Activated B cell treated with CpG ODN at 0.5 μM for 24 hours (primary cell): ENCODE measurements around the gene WDR62. TPM values are rescaled to one million over a fixed set of nuclear protein-coding genes. Genes with fewer than 3 reads are reported as not detected.

ENCODE experiments used
- ATAC-seq: fragments of 200-7000 bp; cut with Tn5 transposase; one replicate; pipeline ENCODE4 v1.10.0; 2021; ENCODE audit warnings: low read depth, mild to moderate bottlenecking, moderate library complexity
- CTCF ChIA-PET: fragments of 350-600 bp; sonication (Branson Sonifier 250); formaldehyde crosslinking; loops from one replicate; lab custom pipeline; 2021; ENCODE audit warnings: antibody characterized with exemption; lab: Charles Lee
- POLR2A ChIA-PET: fragments of 350-600 bp; sonication (Branson Sonifier 250); formaldehyde crosslinking; loops from one replicate; lab custom pipeline; 2021; ENCODE audit warnings: antibody characterized with exemption; lab: Charles Lee
- DNase-seq: peaks from one replicate; pipeline ENCODE4 v3.0.0; 2022
- H3K27ac Mint-ChIP-seq: one replicate; pipeline ENCODE4 v1.8.0; 2020; ENCODE audit warnings: mixed read lengths
- H3K27me3 Mint-ChIP-seq: one replicate; pipeline ENCODE4 v1.8.0; 2021; ENCODE audit warnings: mixed read lengths
- H3K36me3 Mint-ChIP-seq: one replicate; pipeline ENCODE4 v1.8.0; 2021; ENCODE audit warnings: low read depth, mixed read lengths
- H3K4me1 Mint-ChIP-seq: one replicate; pipeline ENCODE4 v1.8.0; 2021; ENCODE audit warnings: mixed read lengths
- H3K4me3 Mint-ChIP-seq: one replicate; pipeline ENCODE4 v1.8.0; 2020; ENCODE audit warnings: mild to moderate bottlenecking, mixed read lengths
- H3K9me3 Mint-ChIP-seq: one replicate; pipeline ENCODE4 v1.8.0; 2020; ENCODE audit warnings: mixed read lengths
- CTCF ChIP-seq: fragments of 200-600 bp; IDR thresholded peaks from one replicate; pipeline ENCODE4 v1.8.0; 2022; ENCODE audit warnings: antibody characterized with exemption, mild to moderate bottlenecking
- intact Hi-C: fragments of 100-400 bp; cut with micrococcal nuclease; formaldehyde crosslinking; loops from one replicate; pipeline ENCODE4 v1.15.1; 2024
- total RNA-seq: library from RNA; stranded (reverse); gene quantifications from 2 replicates; pipeline ENCODE4 v1.2.3, GENCODE V29; 2022

Gene WDR62
- total RNA-seq, 1 donor from 2014 or later, result 3.3 TPM

DNA sequence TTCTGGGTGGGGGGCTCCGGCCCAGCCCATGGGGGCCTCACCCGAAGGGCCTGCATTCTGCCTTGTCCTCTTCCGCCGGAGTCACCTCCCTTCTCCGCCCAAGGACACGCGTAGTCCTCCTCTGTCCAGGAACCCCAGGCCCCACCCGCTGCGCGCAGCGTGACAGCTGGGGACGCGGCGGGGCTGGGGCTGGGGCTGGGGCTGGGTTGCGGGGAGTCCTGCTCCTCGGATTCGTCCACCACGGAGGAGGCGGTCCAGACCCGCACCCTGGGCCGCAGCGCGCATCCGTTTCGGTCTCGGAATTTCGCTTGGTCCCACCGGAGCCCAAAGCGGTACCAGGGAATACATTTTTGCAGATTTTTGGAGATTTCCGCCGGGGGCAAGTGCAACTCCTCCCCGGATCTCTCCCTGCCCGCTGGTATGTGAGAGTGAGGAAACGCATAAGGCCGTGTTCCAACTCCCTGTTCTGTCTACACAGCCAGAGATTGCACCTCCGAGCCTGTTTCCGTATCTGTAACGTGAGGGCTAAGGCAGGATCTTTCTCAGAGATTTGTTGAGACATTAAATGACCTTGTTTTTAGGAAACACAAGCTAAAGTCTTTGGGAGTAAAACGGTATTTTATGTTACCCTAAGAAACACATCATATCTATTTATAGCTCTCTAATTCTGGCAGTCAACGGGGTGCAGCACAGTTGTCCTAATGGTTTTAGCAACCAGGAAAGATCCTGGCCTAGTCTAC, 97.8 kb downstream of the WDR62 start, which contains the start of gene COX7A1:
Gene COX7A1 (minus strand): TSS at position 96 of the 740 bp plus-strand sequence. CDS start 40 bp downstream, at position 56.
- TF ChIP-seq CTCF, result no peak
- ChIA-PET POLR2A (interaction anchor here (0.6 kb wide), 1 partner anchor 320 kb away, joined by 5 read pairs; no protein-coding TSS in a partner anchor), CTCF (interaction anchor here (0.8 to 1.1 kb wide), 2 partner anchors 17 to 25 kb away, joined by 3 read pairs; no protein-coding TSS in a partner anchor)
- ATAC-seq (no peak), DNase-seq (no peak)
- H3K27ac Mint-ChIP-seq, result no peak within 1 kb of the TSS
- H3K36me3 Mint-ChIP-seq, result peaks cover 42% of the 10 kb centered on the region
- no peaks in the 10 kb centered on the region for H3K27me3 Mint-ChIP-seq
- H3K9me3 Mint-ChIP-seq, result no peaks in the 10 kb centered on the region
- H3K4me3 Mint-ChIP-seq, result no peak within 1 kb of the TSS
- intact Hi-C loops, result no loop called here
- no peaks in the 10 kb centered on the region for H3K4me1 Mint-ChIP-seq

GRCh38 chr19:36153126-36153525, 98.4 kb downstream of the WDR62 start:
- H3K36me3 Mint-ChIP-seq, result peaks cover 37% of the 10 kb centered on the region
- no peaks in the 10 kb centered on the region for H3K27me3 Mint-ChIP-seq
- H3K27ac Mint-ChIP-seq, result no peak overlapping the region
- ChIA-PET POLR2A (interaction anchor here (0.6 kb wide), 1 partner anchor 321 kb away, joined by 5 read pairs; no protein-coding TSS in a partner anchor), CTCF (interaction anchor here (0.8 to 1.1 kb wide), 2 partner anchors 16 to 25 kb away, joined by 3 read pairs; no protein-coding TSS in a partner anchor)
- H3K4me3 Mint-ChIP-seq, result no peak overlapping the region
- no peaks in the 10 kb centered on the region for H3K4me1 Mint-ChIP-seq
- no peak for TF ChIP-seq CTCF
- DNase-seq (no peak), ATAC-seq (no peak)
- intact Hi-C loops, result no loop called here
- no peaks in the 10 kb centered on the region for H3K9me3 Mint-ChIP-seq

Other genes with a start within 250 kb of the WDR62 start
- not detected in 2 replicates for gene PRODH2, start 242.1 kb upstream of the WDR62 start, total RNA-seq
- gene NPHS1, start 202.4 kb upstream of the WDR62 start, total RNA-seq, result 0.18 TPM in 1 of 2 replicates, not detected in the other
- gene KIRREL2, start 198.0 kb upstream of the WDR62 start, total RNA-seq, result not detected in 2 replicates
- not detected in 2 replicates for gene APLP1, start 186.3 kb upstream of the WDR62 start, total RNA-seq
- 120 and 143 TPM in 2 replicates for gene NFKBID, start 154.4 kb upstream of the WDR62 start, total RNA-seq
- 2.9 and 3.5 TPM in 2 replicates for gene HCST, start 152.4 kb upstream of the WDR62 start, total RNA-seq
- gene TYROBP, start 146.6 kb upstream of the WDR62 start, total RNA-seq, result 0.83 TPM in 1 of 2 replicates, not detected in the other
- gene LRFN3, start 118.5 kb upstream of the WDR62 start, total RNA-seq, result 1.8 TPM in 2 replicates
- 20.3 and 21.9 TPM in 2 replicates for gene SDHAF1, start 59.7 kb upstream of the WDR62 start, total RNA-seq
- gene SYNE4, start 46.1 kb upstream of the WDR62 start, total RNA-seq, result 2.1 and 3.7 TPM in 2 replicates
- gene ALKBH6, start 40.7 kb upstream of the WDR62 start, total RNA-seq, result 32.7 and 39.7 TPM in 2 replicates
- 0.20 and 0.62 TPM in 2 replicates for gene CLIP3, start 22.0 kb upstream of the WDR62 start, total RNA-seq
- gene THAP8, start 612 bp upstream of the WDR62 start, total RNA-seq, result 2.3 and 2.4 TPM in 2 replicates
- not detected in 2 replicates for gene OVOL3, start 56.2 kb downstream of the WDR62 start, total RNA-seq
- 46.6 and 51.6 TPM in 2 replicates for gene POLR2I, start 60.0 kb downstream of the WDR62 start, total RNA-seq
- 138 and 144 TPM in 2 replicates for gene TBCB, start 60.6 kb downstream of the WDR62 start, total RNA-seq
- 442 and 477 TPM in 2 replicates for gene CAPNS1, start 85.2 kb downstream of the WDR62 start, total RNA-seq
- gene COX7A1, start 97.5 kb downstream of the WDR62 start, total RNA-seq, result not detected in 2 replicates
- gene ZNF565, start 159.8 kb downstream of the WDR62 start, total RNA-seq, result 2.3 and 3.2 TPM in 2 replicates
- 57.8 and 63.2 TPM in 2 replicates for gene ZNF146, start 160.2 kb downstream of the WDR62 start, total RNA-seq